Endometrium (tissue), 2 donors: ENCODE measurements around the gene ABCC4.
"Not testable (repeated sequence)": the region's sequence is repeated elsewhere in the genome, so short reads cannot be mapped to it uniquely, and the experiment has no call there.

ENCODE experiments used
- FAIRE-seq: peaks from 2 replicates; lab custom pipeline; 2012; peaks lifted over from hg19 to GRCh38; lab: Jason Lieb, UNC
- donor health status: control.
- donor health status: control.

The ABCC4 gene

GRCh38 chr13:95298971-95299621, 2.2 kb downstream of the ABCC4 start:
- no peak for FAIRE-seq

GRCh38 chr13:95298169-95298965, 2.9 kb downstream of the ABCC4 start:
- FAIRE-seq: no peak

GRCh38 chr13:95296326-95296925, 4.8 kb downstream of the ABCC4 start:
- FAIRE-seq: no peak

GRCh38 chr13:95295026-95295425, 6.2 kb downstream of the ABCC4 start:
- no peak for FAIRE-seq

GRCh38 chr13:95292622-95293021, 8.6 kb downstream of the ABCC4 start:
- FAIRE-seq: no peak

GRCh38 chr13:95289901-95290300, 11.3 kb downstream of the ABCC4 start:
- FAIRE-seq: not testable (repeated sequence)

- no peak for FAIRE-seq
Observed at GRCh38 chr13:95289020-95289444, 12.2 kb downstream of the ABCC4 start.

- no peak for FAIRE-seq
Observed at GRCh38 chr13:95284436-95284835, 16.8 kb downstream of the ABCC4 start.

- no peak for FAIRE-seq
Observed at GRCh38 chr13:95279016-95279415, 22.2 kb downstream of the ABCC4 start.

- FAIRE-seq: no peak
Observed at GRCh38 chr13:95276037-95276505, 25.2 kb downstream of the ABCC4 start.

- FAIRE-seq: no peak
Observed at GRCh38 chr13:95275322-95276036, 25.8 kb downstream of the ABCC4 start.

- not testable (repeated sequence) for FAIRE-seq
Observed at GRCh38 chr13:95273592-95274132, 27.6 kb downstream of the ABCC4 start.

- FAIRE-seq: not testable (repeated sequence)
Observed at GRCh38 chr13:95272076-95272475, 29.2 kb downstream of the ABCC4 start.

GRCh38 chr13:95269756-95270155, 31.5 kb downstream of the ABCC4 start:
- no peak for FAIRE-seq

GRCh38 chr13:95268343-95269065, 32.7 kb downstream of the ABCC4 start:
- not testable (repeated sequence) for FAIRE-seq

GRCh38 chr13:95267662-95268342, 33.4 kb downstream of the ABCC4 start:
- FAIRE-seq: no peak

GRCh38 chr13:95264225-95264624, 37.0 kb downstream of the ABCC4 start:
- FAIRE-seq: no peak

- no peak for FAIRE-seq
Observed at GRCh38 chr13:95262837-95263384, 38.3 kb downstream of the ABCC4 start.

- FAIRE-seq: no peak
Observed at GRCh38 chr13:95261956-95262355, 39.3 kb downstream of the ABCC4 start.

GRCh38 chr13:95260031-95260525, 41.2 kb downstream of the ABCC4 start:
- no peak for FAIRE-seq
